ENCODE data around the gene ULK3.

Gene ULK3

GRCh38 chr15:74838137-74838516, 4.8 kb downstream of the ULK3 start:
- no peak for DNase-seq (ENCODE audit: low spot score)
- no peak for TF ChIP-seq CTCF (IDR thresholded peaks at IDR 0.05; ENCODE audit: extremely low read depth, missing control alignments)

GRCh38 chr15:74837482-74838136, 5.3 kb downstream of the ULK3 start:
- no peak for TF ChIP-seq CTCF (IDR thresholded peaks at IDR 0.05; ENCODE audit: extremely low read depth, missing control alignments)
- DNase-seq (ENCODE audit: low spot score) = no peak

- DNase-seq (ENCODE audit: low spot score) = no peak
- TF ChIP-seq CTCF (IDR thresholded peaks at IDR 0.05; ENCODE audit: extremely low read depth, missing control alignments) = no peak
These were observed 6.1 kb downstream of the ULK3 start for GRCh38 chr15:74836846-74837245.

- DNase-seq (ENCODE audit: low spot score) = peak; percentile 74
- peak; percentile 73 for TF ChIP-seq CTCF (IDR thresholded peaks at IDR 0.05; ENCODE audit: extremely low read depth, missing control alignments)
These were observed 7.6 kb downstream of the ULK3 start for GRCh38 chr15:74835312-74835823.

GRCh38 chr15:74833376-74834107, 9.4 kb downstream of the ULK3 start:
- TF ChIP-seq CTCF (IDR thresholded peaks at IDR 0.05; ENCODE audit: extremely low read depth, missing control alignments) = no peak
- DNase-seq (ENCODE audit: low spot score) = no peak

GRCh38 chr15:74832826-74833225, 10.1 kb downstream of the ULK3 start:
- TF ChIP-seq CTCF (IDR thresholded peaks at IDR 0.05; ENCODE audit: extremely low read depth, missing control alignments) = no peak
- no peak for DNase-seq (ENCODE audit: low spot score)

- no peak for DNase-seq (ENCODE audit: low spot score)
- no peak for TF ChIP-seq CTCF (IDR thresholded peaks at IDR 0.05; ENCODE audit: extremely low read depth, missing control alignments)
These were observed 11.0 kb downstream of the ULK3 start for GRCh38 chr15:74831813-74832495.

Measured in GM20000 (cell line).